ENCODE measurements around the gene KMT5C. TPM values are rescaled to one million over a fixed set of nuclear protein-coding genes. Genes with fewer than 3 reads are reported as not detected.

The KMT5C gene
- total RNA-seq, 3 donors from 2014 or later (not counting 1 experiment from before 2014, with no cell fraction given), result 44.5 to 147 (median 46.8) TPM

GRCh38 chr19:55382013-55382412 is 42.3 kb downstream of the KMT5C start:
- Histone ChIP-seq H3K4me3 (ENCODE audit: low read length) (no peak overlapping the region), H3K27ac (ENCODE audit: low read length) (no peak overlapping the region), H3K36me3 (ENCODE audit: control insufficient read depth, insufficient read depth, low read length) (peaks cover 3% of the 10 kb centered on the region), H3K4me1 (ENCODE audit: control insufficient read depth, insufficient read depth, low read length) (peaks cover 29% of the 10 kb centered on the region), H3K9me3 (ENCODE audit: control insufficient read depth, insufficient read depth, low read length) (no peaks in the 10 kb centered on the region), H3K27me3 (ENCODE audit: control insufficient read depth, insufficient read depth, low read length) (peaks cover 2% of the 10 kb centered on the region)
- Mint-ChIP-seq H3K9me3 (no peaks in the 10 kb centered on the region), H3K27ac (peak overlapping the region in 1 of 2 donors; percentile 78), H3K4me3 (peak overlapping the region; percentile 88), H3K36me3 (no peaks in the 10 kb centered on the region), H3K4me1 (peaks cover 38 to 48% of the 10 kb centered on the region in 2 donors), H3K27me3 (ENCODE audit: low read depth in 2 of 2) (no peaks in the 10 kb centered on the region)
- DNase-seq (no peak), ATAC-seq (no peak)
- intact Hi-C loops (cut with micrococcal nuclease), result no loop called here
- TF ChIP-seq CTCF (IDR thresholded peaks at IDR 0.05), result no peak
- WGBS (ENCODE audit: insufficient coverage), result 95% methylated on average over 5 of the region's 5 CpGs

DNA sequence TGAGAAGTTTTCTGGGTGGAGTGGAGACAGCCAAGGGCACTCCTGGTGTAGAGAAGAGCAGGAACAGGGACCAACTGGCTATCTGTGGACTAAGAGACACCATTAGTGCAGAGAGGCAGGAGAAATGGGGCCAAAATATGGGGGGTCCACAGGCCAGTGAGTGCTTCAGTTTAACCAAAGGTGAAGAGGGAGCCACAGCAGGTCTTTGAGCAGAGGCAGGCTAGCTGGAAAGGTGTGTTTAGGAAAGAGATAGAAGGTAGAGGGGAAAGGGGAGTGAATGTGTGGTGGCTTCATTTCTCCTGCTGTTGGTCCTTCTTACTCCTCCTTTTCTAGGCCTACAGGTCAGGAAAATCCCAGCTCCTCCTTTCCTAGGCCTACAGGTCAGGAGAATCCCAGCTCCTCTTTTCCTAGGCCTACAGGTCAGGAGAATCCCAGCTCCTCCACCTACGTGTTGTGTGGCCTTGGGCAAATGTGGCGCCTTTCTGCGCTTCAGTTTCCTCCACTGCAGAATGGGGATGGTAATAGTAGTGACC is 42.9 kb downstream of the KMT5C start:
- H3K4me1 Mint-ChIP-seq, result peaks cover 44 to 54% of the 10 kb centered on the region in 2 donors

DNA sequence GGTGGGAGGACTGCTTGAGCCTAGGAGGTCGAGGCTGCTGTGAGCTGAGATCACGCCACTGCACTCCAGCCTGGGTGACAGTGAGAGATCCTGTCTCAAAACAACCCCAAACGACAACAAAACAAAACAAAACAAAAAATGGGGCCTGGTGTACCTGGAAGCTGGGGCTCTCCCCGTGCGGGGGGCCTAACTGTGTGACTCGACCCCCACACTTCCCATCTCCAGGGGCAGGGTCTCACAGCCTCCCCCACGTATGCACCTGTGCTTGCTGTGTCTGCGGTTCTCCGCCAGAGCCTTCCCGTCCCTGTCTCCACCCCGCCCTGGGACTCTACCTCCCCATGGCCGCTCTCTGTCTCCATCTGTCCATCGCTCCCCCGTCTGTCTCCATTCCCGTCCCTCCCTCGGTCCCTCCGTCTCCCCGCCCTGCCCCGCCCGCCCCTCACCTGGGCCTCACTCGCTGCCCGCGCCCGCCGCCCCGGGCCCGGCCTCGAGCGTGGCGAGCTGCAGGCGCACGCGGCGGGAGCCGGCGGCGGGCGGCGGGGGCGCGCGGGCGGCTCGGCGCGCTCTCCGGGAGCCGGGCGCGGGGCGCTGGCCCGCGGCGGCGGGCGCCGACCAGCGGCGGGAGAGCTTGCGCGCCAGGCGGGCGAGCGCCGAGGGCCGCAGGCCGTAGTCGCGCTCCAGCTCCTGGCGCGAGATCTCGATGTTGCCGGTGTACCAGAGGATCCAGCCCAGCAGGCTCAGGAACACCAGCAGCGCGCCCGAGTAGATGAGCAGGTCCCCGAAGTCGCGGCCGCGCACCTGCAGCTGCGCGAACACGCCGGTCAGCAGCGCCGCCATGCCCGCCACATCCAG is 43.8 kb downstream of the KMT5C start:
- Mint-ChIP-seq H3K4me1 (peaks cover 47 to 58% of the 10 kb centered on the region in 2 donors), H3K36me3 (no peaks in the 10 kb centered on the region), H3K27ac (peak overlapping the region; percentile 67 to 78), H3K9me3 (no peaks in the 10 kb centered on the region), H3K4me3 (peak overlapping the region; percentile 88), H3K27me3 (ENCODE audit: low read depth in 2 of 2) (no peaks in the 10 kb centered on the region)
- 3% methylated on average over 88 of the region's 88 CpGs for WGBS (ENCODE audit: insufficient coverage)
- intact Hi-C loops (cut with micrococcal nuclease), result loop anchor here (2.0 kb wide), 2 partner anchors 25 to 83 kb away; no protein-coding TSS in a partner anchor
- H3K9me3 ChIP-seq (ENCODE audit: control insufficient read depth, insufficient read depth, low read length), result no peaks in the 10 kb centered on the region
- DNase-seq (peak; percentile 47 to 72), ATAC-seq (peak in 2 of 3 donors; percentile 1 to 6)
- TF ChIP-seq CTCF (IDR thresholded peaks at IDR 0.05), result no peak
- H3K27me3 ChIP-seq (ENCODE audit: control insufficient read depth, insufficient read depth, low read length), result no peaks in the 10 kb centered on the region
- peak overlapping the region; percentile 37 for H3K4me3 ChIP-seq (ENCODE audit: low read length)
- peaks cover 18% of the 10 kb centered on the region for H3K36me3 ChIP-seq (ENCODE audit: control insufficient read depth, insufficient read depth, low read length)
- H3K27ac ChIP-seq (ENCODE audit: low read length), result peak overlapping the region; percentile 58
- peaks cover 44% of the 10 kb centered on the region for H3K4me1 ChIP-seq (ENCODE audit: control insufficient read depth, insufficient read depth, low read length)

More for the DNA sequence above, 42.9 kb downstream of the KMT5C start:
- no peak for DNase-seq
- no peaks in the 10 kb centered on the region for H3K36me3 Mint-ChIP-seq
- WGBS (ENCODE audit: insufficient coverage), result 100% methylated on average over 3 of the region's 3 CpGs
- intact Hi-C loops (cut with micrococcal nuclease), result no loop called here
- Histone ChIP-seq H3K36me3 (ENCODE audit: control insufficient read depth, insufficient read depth, low read length) (peaks cover 9% of the 10 kb centered on the region), H3K4me3 (ENCODE audit: low read length) (no peak overlapping the region), H3K9me3 (ENCODE audit: control insufficient read depth, insufficient read depth, low read length) (no peaks in the 10 kb centered on the region), H3K27ac (ENCODE audit: low read length) (no peak overlapping the region), H3K27me3 (ENCODE audit: control insufficient read depth, insufficient read depth, low read length) (peaks cover under 1% of the 10 kb centered on the region), H3K4me1 (ENCODE audit: control insufficient read depth, insufficient read depth, low read length) (peaks cover 35% of the 10 kb centered on the region)
- TF ChIP-seq CTCF (IDR thresholded peaks at IDR 0.05), result no peak
- peak overlapping the region in 1 of 2 donors; percentile 78 for H3K27ac Mint-ChIP-seq
- H3K9me3 Mint-ChIP-seq, result no peaks in the 10 kb centered on the region
- peak overlapping the region; percentile 88 for H3K4me3 Mint-ChIP-seq
- ATAC-seq, result no peak
- H3K27me3 Mint-ChIP-seq (ENCODE audit: low read depth in 2 of 2), result no peaks in the 10 kb centered on the region

All from natural killer cell (primary cell).